HG03095 (cell line): ENCODE data around the gene SKAP2.

ENCODE experiments used
- ATAC-seq: cut with Tn5 transposase; IDR thresholded peaks from one replicate; pipeline ENCODE4 v1.9.1; 2021; ENCODE audit warnings: moderate library complexity; ENCODE audit not compliant: unreplicated experiment

The SKAP2 gene

DNA sequence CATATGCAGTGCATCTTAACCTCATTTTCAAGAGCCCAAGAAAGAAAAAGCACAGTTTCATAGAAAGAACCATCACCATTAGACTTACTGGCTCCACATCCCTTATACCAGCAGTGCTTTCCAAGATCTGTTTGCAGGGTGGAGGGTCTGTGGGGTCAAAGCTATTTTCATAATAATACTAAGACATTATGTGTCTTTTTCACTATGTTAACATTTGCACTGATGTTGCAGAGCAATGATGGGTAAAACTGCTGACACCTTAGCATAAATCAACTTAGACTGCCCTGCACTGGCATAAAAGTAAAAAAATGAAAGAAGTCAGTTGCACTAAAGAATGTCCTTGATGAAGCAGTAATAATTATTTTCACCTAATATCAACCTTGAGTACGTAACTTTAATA lies 166.2 kb downstream of the SKAP2 start:
- ATAC-seq, result no peak

DNA sequence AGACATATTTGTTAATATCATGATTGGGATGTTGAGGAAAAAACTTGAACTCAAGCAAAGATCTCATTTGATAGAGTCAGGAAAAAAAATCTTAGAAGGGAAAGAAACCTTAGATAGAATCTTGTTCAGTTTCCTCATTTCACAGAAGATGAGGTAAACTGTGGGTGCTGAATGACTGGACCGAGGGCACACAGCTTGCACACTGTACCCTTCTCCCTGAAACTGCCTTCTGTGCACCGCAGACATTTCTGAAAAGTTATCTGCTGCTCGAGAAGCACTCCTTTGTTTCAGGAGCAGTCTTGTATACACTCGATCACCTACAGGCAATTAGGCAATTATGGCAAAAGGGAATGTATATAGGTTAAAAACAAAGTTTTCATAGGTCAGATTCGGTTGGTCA lies 167.4 kb downstream of the SKAP2 start:
- ATAC-seq, result no peak

DNA sequence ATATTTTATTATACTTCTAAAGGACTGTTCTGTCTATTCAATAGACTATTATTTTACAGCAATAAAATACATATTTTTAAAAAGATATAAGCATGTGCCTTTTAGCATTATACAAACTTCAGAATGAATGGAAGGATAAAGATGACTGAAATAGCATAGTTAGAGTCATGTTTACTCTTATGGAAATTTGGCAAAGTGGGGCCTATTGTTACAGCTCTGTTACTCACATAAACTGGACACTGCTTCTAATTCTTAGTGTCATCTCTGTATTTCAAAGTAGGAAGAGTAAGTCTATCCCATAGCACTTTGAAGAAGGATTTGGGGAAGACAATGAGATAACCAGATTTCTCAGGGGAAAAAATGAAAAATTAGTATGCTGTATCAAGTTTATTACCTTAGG lies 168.2 kb downstream of the SKAP2 start:
- ATAC-seq, result no peak

DNA sequence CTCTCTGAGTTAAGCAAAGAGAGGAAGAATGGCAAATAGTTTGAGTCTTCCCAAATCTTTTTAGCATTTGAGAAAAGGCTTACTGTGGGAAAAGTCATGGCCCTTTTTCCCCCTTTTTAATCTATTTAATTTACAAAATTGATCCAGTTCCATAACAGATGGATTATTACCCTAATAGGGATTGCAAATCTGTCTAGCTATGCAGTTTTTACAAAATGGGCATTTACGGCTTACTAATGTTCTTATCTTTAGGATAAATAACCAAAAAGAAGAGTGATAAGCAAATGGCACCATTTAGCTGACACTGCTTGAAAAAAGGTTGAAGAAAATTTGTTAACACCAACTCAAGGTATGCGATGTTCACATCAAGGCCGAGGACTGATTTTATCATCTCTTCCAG lies 169.7 kb downstream of the SKAP2 start:
- no peak for ATAC-seq

DNA sequence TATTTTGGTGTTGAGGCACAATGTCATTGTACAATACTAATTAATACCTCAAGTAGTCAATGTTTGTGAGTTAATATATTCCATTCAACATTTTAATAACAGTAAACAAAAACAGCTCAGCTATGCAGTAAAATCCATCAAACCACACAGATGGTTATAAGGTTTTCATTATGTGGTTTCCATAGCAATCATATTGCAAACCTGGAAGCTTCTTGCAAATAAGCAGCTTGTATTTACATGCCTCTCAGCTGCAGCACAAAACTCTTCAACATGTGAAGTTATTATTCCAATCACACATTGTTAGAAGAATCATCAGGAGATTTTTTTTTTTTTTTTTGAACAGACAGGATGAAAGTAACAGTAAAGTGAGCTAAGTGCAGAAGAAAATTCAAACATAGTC lies 170.2 kb downstream of the SKAP2 start:
- no peak for ATAC-seq

DNA sequence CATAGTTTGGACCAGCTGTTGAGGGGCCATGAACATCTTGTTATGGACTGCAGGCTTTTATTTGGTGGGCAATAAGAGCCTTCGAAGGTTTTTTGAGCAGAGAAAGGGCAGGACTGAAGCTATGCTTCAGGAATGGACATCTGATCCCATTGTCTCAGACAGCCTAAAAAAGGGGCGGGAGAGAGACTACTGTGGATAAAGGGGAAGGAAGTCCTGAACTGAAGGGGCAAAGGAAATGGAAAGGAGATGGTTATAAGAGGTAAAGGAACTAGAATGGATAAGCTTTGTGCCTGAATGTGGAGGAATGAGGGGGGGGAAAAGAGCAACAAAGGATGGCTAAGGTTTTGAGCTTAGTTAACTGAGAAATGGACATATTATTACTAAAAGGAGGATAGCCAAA lies 172.5 kb downstream of the SKAP2 start:
- no peak for ATAC-seq

DNA sequence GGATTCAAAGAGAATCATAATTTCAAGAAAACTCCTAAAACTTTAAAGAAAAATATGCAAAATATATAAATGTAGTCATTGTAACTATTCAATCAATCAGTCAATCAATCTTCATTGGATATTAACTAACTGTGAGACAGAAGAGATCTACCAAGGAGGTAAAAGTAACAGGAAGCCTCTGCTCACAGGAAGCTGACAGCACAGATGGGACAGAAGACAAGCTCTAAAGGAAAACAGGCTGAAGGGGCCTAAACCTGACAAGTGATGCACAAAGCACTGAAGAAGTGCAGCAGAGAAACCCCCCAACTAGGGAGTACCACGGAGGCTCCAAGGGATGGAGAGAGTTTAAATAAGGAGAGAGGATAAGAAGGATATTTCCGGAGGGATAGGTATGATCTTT lies 173.0 kb downstream of the SKAP2 start:
- ATAC-seq, result no peak

DNA sequence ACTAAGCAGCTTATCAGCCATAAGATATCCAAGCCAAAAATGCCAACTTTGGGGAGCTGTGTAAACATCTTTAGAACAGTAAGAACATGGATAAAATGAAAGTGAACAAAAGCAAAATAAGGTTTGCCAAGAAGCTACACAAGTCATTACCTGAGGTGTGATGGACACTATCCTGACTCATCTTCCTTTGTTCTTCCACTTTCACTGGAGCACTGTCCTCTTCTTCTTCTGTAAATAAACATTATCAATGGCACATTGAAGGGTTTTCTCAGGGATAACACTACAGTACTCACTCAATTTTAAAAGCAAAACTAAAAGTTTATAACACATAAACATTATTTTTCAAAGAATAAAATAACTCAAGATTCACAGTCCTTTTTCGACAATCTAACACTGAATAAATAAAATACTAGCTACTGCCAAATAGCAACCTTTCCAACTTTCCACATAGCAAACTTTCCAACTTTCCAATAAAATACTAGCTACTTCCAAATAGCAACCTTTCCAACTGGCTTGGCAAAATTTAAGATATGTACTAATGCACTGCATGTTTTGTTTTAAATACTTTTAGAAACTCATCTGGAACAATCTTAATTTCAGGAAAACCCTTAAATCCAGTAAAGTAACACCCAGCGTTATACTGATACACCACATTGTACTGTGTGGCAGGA lies 174.1 kb downstream of the SKAP2 start:
- ATAC-seq, result no peak

DNA sequence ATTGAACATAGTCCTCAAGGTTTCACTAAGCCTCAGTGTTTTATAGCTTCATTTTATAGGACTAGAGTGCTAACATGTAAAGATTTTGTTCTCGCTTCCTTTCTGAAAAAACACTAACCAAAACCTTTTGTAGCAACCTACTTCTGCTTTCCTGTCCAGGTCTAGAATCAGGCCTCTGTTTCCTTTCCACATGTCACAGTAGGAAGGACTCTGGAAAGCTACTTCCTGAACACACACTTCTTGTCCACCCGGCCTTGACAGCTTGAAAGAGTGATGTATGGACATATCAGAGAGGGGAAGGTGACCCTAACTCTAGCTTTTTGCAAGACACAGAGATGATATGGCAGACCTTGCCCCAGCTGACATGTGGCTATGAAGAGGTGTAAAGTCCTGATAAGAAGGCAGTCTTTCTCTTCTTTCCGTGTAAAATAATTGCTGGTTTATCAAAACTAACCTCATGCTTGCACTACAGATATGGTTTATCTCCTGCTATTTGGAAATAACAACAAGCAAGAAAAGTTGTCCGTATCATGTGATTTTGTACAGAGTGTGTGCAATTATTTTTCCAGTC lies 175.4 kb downstream of the SKAP2 start:
- ATAC-seq, result peak; percentile 85

DNA sequence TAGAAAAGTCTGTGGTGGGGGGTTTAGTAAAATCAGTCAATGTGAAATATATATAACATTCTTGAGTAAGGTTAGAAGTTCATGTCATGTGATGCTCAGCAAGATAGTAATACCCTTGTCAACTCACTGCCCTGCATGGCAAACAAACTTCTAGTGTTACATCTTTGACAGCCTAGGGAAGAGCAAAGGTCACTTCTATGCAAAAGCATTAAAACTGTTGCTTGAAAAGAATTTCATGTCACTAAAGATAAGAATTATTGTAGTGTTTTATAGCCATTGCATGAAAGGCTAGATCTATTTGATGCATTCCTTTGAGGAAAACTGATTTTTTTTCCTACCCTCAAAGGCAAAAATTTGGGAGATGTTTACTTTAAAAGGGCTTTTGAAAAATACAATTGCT lies 176.0 kb downstream of the SKAP2 start:
- ATAC-seq, result no peak

DNA sequence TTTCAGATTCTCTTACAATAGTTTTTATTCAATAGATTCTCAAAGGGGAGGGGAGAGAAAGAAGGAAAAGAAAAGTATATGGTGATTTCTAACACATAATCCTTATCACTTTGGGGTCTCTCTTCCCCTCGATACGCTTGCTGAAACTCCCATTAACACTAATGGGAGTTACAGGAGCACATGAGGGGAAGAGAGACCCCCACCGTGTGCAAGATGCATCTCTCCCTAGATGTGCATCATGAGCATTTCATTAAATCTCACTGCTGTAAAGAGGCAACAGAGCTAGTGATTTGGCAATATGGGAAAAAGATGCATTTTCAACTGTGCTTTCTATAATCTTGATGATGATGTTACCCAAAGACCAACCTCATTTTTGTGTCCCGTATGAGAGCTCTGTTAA lies 177.4 kb downstream of the SKAP2 start:
- ATAC-seq, result no peak

DNA sequence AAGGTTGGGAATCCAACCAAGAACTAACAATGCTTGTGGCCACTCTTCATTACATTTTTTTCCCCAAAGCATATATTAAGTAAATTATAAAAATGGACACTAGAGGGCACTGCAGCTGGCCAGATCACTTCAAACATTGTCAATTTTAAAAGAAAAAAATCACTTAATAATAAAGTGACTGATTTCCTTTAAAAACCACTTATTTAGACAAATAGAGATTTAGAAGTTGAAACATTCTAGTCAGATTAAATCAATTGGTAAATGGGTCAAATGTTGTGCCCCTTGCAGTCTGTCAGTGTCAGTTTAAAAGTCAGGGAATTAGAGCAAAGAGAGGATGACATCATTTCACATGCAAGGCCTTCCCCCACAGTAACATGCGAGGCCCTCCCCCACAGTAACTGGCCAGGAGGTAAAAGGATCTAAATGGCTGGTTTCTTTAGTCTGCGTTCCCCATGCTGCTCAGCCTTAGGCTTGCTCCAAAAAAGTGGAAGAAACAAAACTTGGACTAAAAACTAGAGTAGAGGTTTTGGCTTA lies 177.9 kb downstream of the SKAP2 start:
- ATAC-seq, result no peak

DNA sequence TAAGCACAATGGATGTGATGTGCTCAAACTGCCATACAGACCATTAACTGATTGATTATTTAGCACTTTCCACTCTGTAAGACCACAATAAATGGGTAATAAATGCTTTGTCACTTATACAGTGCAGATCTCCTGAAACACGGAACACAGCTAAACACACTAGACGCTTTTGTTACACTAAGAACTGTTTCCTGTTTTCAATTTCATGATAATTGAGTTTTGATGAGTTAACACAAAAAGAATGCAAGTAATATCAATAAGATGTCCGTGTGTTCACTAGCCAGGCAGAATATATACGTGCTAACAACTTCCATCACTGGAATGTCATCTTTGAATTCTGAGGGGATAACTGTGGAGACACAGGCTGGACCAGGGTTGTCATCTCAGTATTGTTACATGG lies 178.8 kb downstream of the SKAP2 start:
- no peak for ATAC-seq

DNA sequence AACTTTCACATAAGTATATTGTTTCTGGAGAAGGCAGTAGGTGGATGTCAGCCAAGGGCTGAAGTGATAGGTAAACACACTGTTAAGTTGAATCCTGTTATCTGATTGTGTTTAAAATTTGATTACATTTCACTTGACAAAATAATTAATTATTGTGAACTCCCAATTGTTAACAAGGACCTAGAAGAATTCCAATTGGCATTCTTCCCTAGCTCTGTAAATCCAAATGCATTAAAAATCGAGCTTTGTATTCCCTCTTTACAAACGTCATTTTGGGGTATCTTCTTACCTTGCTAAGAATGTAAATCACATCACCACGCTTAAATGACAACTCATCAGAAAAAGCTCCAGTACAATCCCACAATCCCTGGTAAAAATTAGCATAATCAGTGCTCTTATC lies 179.9 kb downstream of the SKAP2 start:
- no peak for ATAC-seq

DNA sequence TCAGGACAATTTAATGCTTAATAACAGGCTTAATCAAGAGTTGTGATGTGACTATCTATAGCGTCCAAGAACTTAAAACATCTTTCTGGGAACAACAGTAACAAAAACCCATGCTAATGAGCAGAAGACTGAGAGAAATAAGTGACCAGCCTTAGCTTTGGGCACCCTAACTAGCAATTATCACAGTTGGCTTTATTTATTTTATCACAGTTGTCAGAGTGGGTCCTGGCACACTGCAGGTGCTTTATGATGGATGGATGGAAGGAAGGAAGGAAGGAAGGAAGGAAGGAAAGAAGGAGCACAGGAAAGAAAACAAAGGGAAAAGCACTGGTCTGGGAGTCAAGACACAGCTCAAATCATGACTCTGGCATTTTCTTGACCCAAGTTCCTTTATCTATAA lies 181.1 kb downstream of the SKAP2 start:
- ATAC-seq, result no peak

DNA sequence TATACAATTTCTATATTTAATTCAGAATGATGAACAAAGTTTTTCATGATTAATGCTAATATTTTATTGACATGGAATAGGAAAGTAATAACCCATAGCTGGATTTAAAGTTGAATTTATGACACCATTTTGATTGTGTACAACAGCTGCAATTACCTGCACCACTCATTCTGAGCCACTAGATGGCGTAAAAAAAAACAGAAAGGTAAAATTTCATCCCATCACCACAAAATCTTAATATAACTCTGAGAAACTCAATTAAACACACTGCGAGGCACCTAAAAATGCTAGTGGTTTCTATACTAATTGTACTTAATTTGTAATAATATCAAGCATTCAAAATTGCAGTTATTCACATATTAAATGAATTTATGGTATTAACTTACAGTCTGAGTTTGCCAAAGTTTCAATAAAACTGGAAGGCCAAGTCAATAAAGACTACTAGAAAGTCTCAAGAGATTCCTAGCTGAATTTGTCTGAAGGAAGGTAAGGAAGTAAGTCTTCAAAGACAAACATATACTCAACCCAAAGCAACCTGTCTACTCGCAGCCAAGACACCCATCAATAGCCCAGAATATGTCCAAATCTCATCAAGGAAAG lies 182.5 kb downstream of the SKAP2 start:
- ATAC-seq, result no peak

DNA sequence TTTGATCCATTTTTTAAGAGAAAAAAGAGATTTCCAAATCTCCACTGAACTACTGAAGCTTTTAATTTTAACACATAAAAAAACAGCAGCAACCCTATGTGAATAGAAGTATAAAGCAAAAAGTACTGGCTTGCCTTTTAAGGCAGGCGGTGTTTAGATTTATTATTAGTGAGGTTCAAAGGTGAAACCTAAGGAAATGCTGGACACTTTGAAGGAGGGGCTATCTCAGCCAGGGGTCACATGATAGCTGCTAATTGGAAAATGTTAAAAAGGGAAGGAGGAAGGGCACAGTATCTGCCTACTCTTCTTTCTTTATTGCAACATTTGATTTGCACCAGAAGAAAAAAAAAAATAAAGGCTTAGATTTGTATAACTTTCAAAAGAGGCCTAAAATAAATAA lies 183.8 kb downstream of the SKAP2 start:
- ATAC-seq, result no peak

DNA sequence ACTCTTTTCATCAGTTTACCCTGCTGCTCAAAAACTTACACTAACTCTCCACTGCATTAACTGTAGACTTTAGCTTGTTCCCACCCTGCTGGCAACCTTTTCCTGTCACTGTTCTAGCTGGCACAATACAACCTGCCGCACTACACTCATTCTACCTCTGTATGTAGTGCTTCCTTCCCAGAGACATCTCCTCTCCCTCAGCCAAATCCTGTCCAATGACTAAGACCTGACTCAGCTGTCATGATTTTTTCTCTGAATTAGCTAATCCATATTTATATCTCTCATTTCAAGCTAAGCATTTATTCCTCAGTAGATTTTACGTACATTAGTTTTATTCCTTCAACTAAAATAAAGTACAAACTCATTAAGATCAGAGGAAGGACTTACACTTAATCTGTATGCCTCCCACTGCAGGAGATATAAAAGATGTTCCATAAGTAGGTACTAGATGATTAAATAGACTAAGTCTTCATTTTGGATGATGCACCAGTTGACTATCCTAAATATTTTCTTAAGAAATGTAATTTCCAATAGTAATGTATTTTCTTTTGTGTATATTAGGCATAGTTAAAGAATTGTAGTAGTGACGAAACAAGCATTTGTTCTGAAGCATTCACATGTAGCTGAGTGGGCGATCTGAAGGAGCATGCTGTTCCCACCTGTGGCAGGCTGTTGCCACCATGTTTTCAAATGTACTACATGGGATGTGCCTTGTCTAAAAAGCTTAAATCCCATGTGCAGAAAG lies 189.1 kb downstream of the SKAP2 start:
- ATAC-seq, result no peak

DNA sequence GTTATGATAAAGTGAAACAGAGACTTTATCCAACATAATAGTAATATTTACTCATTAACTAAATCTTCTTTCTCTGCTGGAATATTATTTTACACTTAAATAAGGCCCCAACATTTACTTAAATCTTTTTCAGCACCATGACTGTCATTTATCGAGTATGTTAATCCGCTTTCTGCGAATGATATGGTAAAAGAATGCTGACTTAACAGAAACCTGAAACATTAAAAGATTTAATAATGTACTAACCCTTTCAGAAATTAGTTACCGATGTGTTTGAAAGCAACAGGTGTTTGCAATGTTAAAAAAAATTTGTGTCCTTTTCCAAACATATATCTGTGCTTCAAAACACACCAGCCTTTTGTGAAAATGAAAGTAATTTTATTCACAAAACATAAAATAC lies 190.5 kb downstream of the SKAP2 start:
- ATAC-seq, result no peak

DNA sequence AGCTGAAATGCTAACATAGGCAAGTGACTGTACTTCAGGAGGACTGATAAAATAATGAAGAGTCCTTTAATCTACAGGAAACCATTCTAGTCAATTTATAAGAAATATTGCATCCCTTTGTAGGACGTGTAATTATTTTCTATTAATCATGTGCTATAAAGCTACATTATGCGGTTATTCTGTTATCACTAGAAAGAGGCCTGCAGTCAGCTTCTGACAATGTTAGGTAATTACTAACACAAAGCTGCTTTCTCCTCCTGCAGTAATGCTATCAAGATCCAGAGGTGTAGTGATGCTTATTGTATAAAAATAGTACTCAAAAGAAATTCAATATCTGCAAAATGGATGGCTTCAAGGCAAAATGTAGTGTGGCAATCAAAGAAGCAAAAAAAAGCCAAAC lies 191.1 kb downstream of the SKAP2 start:
- no peak for ATAC-seq

DNA sequence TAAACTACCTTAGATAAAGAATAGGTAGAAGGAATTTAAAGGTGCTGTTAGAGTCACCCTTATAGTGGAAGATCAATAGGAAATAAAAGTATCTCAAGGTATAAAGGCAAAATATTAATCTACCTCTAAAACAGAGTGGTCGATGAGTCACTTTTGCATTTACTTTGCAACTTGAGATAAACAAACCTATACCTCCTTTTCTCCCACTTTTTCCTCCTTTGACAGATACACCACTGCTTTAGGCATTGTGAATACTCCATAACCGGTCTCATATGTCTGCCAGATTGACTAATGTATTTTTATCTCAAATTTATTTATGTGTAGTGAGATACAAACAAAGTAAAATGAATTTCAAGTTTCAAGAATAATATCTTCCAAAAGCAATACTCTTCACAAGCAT lies 193.5 kb downstream of the SKAP2 start:
- no peak for ATAC-seq

DNA sequence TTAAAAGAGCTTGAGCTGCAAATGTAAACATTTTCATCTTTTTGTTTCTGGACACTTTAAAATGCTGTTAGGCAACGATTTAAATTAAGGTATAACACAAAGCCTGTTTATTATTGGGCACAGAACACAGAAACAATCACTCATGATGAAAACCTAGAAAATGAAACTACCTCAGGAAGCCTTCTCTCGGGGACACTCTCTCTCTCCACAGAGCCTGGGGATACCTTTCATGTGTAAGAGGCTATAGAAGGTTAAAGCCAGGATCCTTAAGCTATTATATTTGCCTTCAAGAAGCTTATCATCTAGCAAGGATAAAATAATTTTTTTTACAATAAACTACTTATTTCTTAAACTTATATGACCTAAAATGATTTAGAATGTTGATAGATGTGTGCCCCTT lies 194.1 kb downstream of the SKAP2 start:
- no peak for ATAC-seq
